Hepatocyte (in vitro differentiated cells): ENCODE data around the gene MLYCD. TPM values are rescaled to one million over a fixed set of nuclear protein-coding genes. Genes with fewer than 3 reads are reported as not detected.

Source experiments
- DNase-seq: peaks from one replicate; pipeline ENCODE4 v3.0.0-alpha.2; 2016; ENCODE audit warnings: low spot score
- H2AFZ ChIP-seq: fragments of 200-600 bp; sonication (generic); 2 replicates; pipeline ENCODE4 v1.6.0; 2016; ENCODE audit warnings: antibody characterized with exemption, mild to moderate bottlenecking
- H3K27ac ChIP-seq: fragments of 200-600 bp; sonication (generic); 2 replicates; pipeline ENCODE4 v1.5.1; 2016; ENCODE audit warnings: mild to moderate bottlenecking
- H3K27me3 ChIP-seq: fragments of 200-600 bp; sonication (generic); 2 replicates; pipeline ENCODE4 v1.6.1; 2016
- H3K36me3 ChIP-seq: fragments of 200-600 bp; sonication (generic); replicated peaks from 2 replicates; pipeline ENCODE4 v1.5.1; 2016; ENCODE audit warnings: low read depth; ENCODE audit not compliant: insufficient read depth
- H3K4me1 ChIP-seq: fragments of 200-600 bp; sonication (generic); 2 replicates; pipeline ENCODE4 v1.5.1; 2016; ENCODE audit warnings: mild to moderate bottlenecking, moderate library complexity; ENCODE audit not compliant: insufficient read depth
- H3K4me2 ChIP-seq: fragments of 200-600 bp; sonication (generic); 2 replicates; pipeline ENCODE4 v1.6.0; 2016
- H3K4me3 ChIP-seq: fragments of 200-600 bp; sonication (generic); 2 replicates; pipeline ENCODE4 v1.5.1; 2016; ENCODE audit warnings: mild to moderate bottlenecking
- H3K79me2 ChIP-seq: fragments of 200-600 bp; sonication (generic); 2 replicates; pipeline ENCODE4 v1.6.0; 2017; ENCODE audit warnings: mild to moderate bottlenecking
- H3K9me2 ChIP-seq: fragments of 200-600 bp; sonication (generic); replicated peaks from 2 replicates; pipeline ENCODE4 v1.6.0; 2017; ENCODE audit warnings: mild to moderate bottlenecking; ENCODE audit not compliant: insufficient read depth
- H3K9me3 ChIP-seq: fragments of 200-600 bp; sonication (generic); 2 replicates; pipeline ENCODE4 v1.5.1; 2016; ENCODE audit warnings: low read depth, mild to moderate bottlenecking
- H4K20me1 ChIP-seq: fragments of 200-600 bp; sonication (generic); 2 replicates; pipeline ENCODE4 v1.6.0; 2016; ENCODE audit warnings: mild to moderate bottlenecking; ENCODE audit not compliant: insufficient read depth, poor library complexity, severe bottlenecking
- EZH2 ChIP-seq: fragments of 200-600 bp; sonication (generic); IDR thresholded peaks from 2 replicates; pipeline ENCODE4 v1.6.1; 2016; ENCODE audit warnings: antibody characterized with exemption, mild to moderate bottlenecking, borderline replicate concordance
- EZH2phosphoT487 ChIP-seq: fragments of 200-600 bp; sonication (generic); IDR thresholded peaks from one replicate; pipeline ENCODE4 v1.6.1; 2018; ENCODE audit warnings: antibody characterized with exemption, mild to moderate bottlenecking, low read depth, moderate library complexity; ENCODE audit not compliant: unreplicated experiment, severe bottlenecking
- WGBS: methylation state at CpG from one replicate; pipeline ENCODE4 v1.1.6; 2016; ENCODE audit warnings: low lambda C conversion rate; ENCODE audit errors: missing lambda C conversion rate; 5-methylcytosine and 5-hydroxymethylcytosine counted together
- polyA plus RNA-seq: library from polyadenylated mRNA; unstranded; fragments of >200 nt; fragmentation: Nextera tagmentation; extraction: Ambion mirVana; gene quantifications from 2 replicates; pipeline ENCODE4 v1.2.1, GENCODE V29; 2016
- total RNA-seq: library from RNA; depleted of rRNA; stranded (reverse); fragments of >200 nt; gene quantifications from 2 replicates; pipeline ENCODE4 v1.2.3, GENCODE V29; 2014
- TF ChIP-seq, protein P1 (sequence below): fragments of 200-600 bp; sonication (generic); IDR thresholded peaks from 2 replicates; pipeline ENCODE4 v1.5.1; 2016; ENCODE audit warnings: antibody characterized with exemption, mild to moderate bottlenecking; ENCODE audit not compliant: poor library complexity

MLYCD gene
- total and polyA plus RNA-seq, 2 experiments from 2014 or later = 6.3 to 10.1 TPM

DNA sequence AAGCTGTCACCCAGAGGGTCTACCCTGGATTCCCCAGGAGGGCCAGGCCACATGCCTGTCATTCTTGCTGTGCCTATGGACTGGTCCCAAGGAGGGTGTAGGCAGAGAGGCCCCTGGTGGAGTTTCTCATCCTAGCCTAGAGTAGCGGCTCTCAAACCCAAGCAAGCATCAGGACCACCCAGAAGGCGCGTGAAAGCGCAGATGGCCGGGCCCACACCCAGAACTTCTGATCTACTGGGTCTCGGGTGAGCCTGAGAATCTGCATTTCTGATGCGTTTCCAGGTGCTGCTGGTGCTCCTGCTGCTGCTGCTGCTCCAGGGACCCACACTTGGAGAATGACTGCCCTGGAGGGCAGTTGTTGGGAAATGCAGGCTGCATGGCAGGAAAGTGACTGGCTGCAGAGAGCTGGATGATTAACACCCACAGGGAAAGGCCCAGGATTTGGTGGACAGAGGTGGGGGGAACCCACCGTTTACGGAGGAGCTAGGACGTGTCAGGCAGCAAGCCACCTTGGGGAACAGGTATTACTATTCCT is 44.7 kb downstream of the MLYCD start:
- Histone ChIP-seq H3K4me3 (no peak overlapping the region), H4K20me1 (no peaks in the 10 kb centered on the region), H3K4me1 (no peaks in the 10 kb centered on the region), H3K27ac (no peak overlapping the region), H3K27me3 (no peaks in the 10 kb centered on the region), H2AFZ (no peak overlapping the region), H3K36me3 (no peaks in the 10 kb centered on the region), H3K4me2 (no peak overlapping the region), H3K79me2 (no peaks in the 10 kb centered on the region), H3K9me2 (no peaks in the 10 kb centered on the region), H3K9me3 (no peaks in the 10 kb centered on the region)
- no peak for DNase-seq
- TF ChIP-seq, protein P1, sequence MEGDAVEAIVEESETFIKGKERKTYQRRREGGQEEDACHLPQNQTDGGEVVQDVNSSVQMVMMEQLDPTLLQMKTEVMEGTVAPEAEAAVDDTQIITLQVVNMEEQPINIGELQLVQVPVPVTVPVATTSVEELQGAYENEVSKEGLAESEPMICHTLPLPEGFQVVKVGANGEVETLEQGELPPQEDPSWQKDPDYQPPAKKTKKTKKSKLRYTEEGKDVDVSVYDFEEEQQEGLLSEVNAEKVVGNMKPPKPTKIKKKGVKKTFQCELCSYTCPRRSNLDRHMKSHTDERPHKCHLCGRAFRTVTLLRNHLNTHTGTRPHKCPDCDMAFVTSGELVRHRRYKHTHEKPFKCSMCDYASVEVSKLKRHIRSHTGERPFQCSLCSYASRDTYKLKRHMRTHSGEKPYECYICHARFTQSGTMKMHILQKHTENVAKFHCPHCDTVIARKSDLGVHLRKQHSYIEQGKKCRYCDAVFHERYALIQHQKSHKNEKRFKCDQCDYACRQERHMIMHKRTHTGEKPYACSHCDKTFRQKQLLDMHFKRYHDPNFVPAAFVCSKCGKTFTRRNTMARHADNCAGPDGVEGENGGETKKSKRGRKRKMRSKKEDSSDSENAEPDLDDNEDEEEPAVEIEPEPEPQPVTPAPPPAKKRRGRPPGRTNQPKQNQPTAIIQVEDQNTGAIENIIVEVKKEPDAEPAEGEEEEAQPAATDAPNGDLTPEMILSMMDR = no peak
- TF ChIP-seq EZH2phosphoT487 (no peak), EZH2 (no peak)
- 82% methylated on average over 10 of the region's 10 CpGs for WGBS

DNA sequence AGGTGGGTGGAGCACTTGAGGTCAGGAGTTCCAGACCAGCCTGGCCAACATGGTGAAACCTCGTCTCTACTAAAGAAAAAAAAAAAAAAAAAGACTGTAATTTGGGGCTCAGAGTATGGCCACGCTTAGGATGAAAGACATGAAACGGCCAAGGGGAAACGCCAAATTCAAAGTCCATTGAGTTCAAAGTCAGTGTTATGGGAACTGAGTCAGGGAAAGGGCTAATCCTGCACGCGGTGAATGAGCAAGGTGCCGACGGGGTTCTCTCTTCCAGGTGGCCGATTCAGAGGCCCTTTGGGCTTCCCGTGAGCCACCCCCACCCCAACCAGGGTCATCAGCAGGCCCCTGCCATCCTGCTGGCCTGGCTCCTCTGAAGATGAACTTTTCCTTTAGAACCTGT is 46.7 kb downstream of the MLYCD start:
- Histone ChIP-seq H3K4me1 (peaks cover 4% of the 10 kb centered on the region), H3K9me3 (no peaks in the 10 kb centered on the region), H3K9me2 (no peaks in the 10 kb centered on the region), H4K20me1 (no peaks in the 10 kb centered on the region), H3K4me2 (no peak overlapping the region), H3K79me2 (no peaks in the 10 kb centered on the region), H2AFZ (no peak overlapping the region), H3K36me3 (no peaks in the 10 kb centered on the region), H3K27ac (no peak overlapping the region), H3K27me3 (no peaks in the 10 kb centered on the region), H3K4me3 (no peak overlapping the region)
- 89% methylated on average over 10 of the region's 10 CpGs for whole genome bisulfite sequencing
- DNase-seq = no peak
- TF ChIP-seq, protein P1 = no peak
- no peak for TF ChIP-seq EZH2
- no peak for TF ChIP-seq EZH2phosphoT487

DNA sequence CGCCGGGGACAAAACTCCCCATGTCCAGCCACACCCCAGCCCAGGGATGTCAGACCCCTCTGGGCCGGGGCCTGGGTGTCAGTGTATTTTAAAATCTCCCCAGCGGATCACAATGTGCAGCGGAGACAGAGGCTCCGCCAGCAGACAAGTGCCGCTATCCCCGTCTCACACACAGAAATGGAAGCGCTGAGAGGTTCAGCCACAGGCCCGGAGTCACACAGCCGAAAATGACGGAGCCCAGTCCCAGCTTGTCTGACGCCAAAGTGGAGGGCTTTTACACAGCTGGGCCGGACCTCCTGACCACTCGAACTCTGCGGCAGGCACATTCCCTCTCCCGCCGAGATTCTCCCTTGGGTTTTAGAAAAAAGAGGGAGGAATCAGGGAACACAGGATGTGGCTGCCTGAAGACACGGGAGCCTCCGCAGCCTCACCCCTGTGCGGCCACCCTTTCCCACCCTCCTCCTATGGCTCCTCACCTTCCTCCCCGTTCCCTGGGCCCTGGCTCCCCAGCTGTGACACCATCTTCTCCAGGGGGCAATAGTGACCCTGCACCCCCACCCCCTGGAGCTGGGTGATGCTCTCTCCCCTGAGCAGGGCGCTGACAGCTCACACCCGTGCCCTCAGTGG is 47.4 kb downstream of the MLYCD start:
- no peak overlapping the region for H3K4me2 ChIP-seq
- H4K20me1 ChIP-seq = no peaks in the 10 kb centered on the region
- no peak for TF ChIP-seq EZH2
- TF ChIP-seq, protein P1 = no peak
- no peak for TF ChIP-seq EZH2phosphoT487
- no peaks in the 10 kb centered on the region for H3K27me3 ChIP-seq
- no peaks in the 10 kb centered on the region for H3K9me3 ChIP-seq
- no peak for DNase-seq
- H3K36me3 ChIP-seq = no peaks in the 10 kb centered on the region
- H3K27ac ChIP-seq = no peak overlapping the region
- no peaks in the 10 kb centered on the region for H3K9me2 ChIP-seq
- no peaks in the 10 kb centered on the region for H3K79me2 ChIP-seq
- H3K4me1 ChIP-seq = peaks cover 4% of the 10 kb centered on the region
- H3K4me3 ChIP-seq = no peak overlapping the region
- H2AFZ ChIP-seq = no peak overlapping the region
- WGBS = 87% methylated on average over 24 of the region's 24 CpGs
